Lower leg skin (tissue), 3 donors: Measurements from ENCODE around the gene GPR39.

Experiments
- CTCF ChIP-seq, 3 donors: fragments of 450-650 bp; IDR thresholded peaks; one replicate each; pipeline ENCODE4 v1.5.1; 2016; ENCODE audit warnings: antibody characterized with exemption in 3 of 3, mild to moderate bottlenecking in 3 of 3, moderate library complexity in 2 of 3
- POLR2A ChIP-seq, 2 donors: fragments of 450-650 bp; IDR thresholded peaks; one replicate each; pipeline ENCODE4 v1.6.1; 2016 to 2017; ENCODE audit warnings: antibody characterized with exemption in 2 of 2, mild to moderate bottlenecking in 1 of 2, moderate library complexity in 1 of 2

GRCh38 chr2:132415915-132416722, 486 bp upstream of the GPR39 start:
- TF ChIP-seq POLR2A (IDR thresholded peaks at IDR 0.05) (no peak), CTCF (IDR thresholded peaks at IDR 0.05) (no peak)
